ENCODE results near the gene MCC. TPM values are rescaled to one million over a fixed set of nuclear protein-coding genes. Genes with fewer than 3 reads are reported as not detected.

MCC gene
- total RNA-seq, 1 experiment from 2014 or later, result 7.1 TPM

- Histone ChIP-seq H3K27ac (ENCODE audit: low read length) (no peak overlapping the region), H3K79me2 (ENCODE audit: low read length) (no peaks in the 10 kb centered on the region), H3K4me1 (ENCODE audit: insufficient read depth, low read length) (no peaks in the 10 kb centered on the region), H3K9me2 (replicated peaks; ENCODE audit: low read length) (no peaks in the 10 kb centered on the region), H3K27me3 (ENCODE audit: low read length) (peaks cover 9% of the 10 kb centered on the region; the same call in 1 of the 2 replicates), H2AFZ (ENCODE audit: low read length) (no peak overlapping the region), H3K9me3 (ENCODE audit: low read length) (no peaks in the 10 kb centered on the region), H3K4me3 (ENCODE audit: low read length) (no peak overlapping the region), H4K20me1 (ENCODE audit: low read length) (no peaks in the 10 kb centered on the region), H3K9ac (ENCODE audit: low read length) (no peak overlapping the region), H3K4me2 (ENCODE audit: low read length) (no peak overlapping the region), H3F3A (ENCODE audit: low read length, unreplicated experiment) (no peaks in the 10 kb centered on the region), H3K36me3 (ENCODE audit: low read depth, low read length) (no peaks in the 10 kb centered on the region)
- TF ChIP-seq CTCF (conservative IDR thresholded peaks at IDR 0.05; ENCODE audit: low read depth, low read length) (no peak), EZH2phosphoT487 (IDR thresholded peaks at IDR 0.05; ENCODE audit: borderline replicate concordance, low read length) (no peak), EZH2 (IDR thresholded peaks at IDR 0.05; ENCODE audit: low read length, unreplicated experiment) (no peak)
- no TSS peak for BruUV-seq (replicated peaks)
- POLR2A ChIA-PET (ENCODE audit: unreplicated experiment), result no interaction called here
- CTCF ChIA-PET, result no interaction called here
- ATAC-seq (no peak), DNase-seq (no peak)
- intact Hi-C loops (cut with micrococcal nuclease), result loop anchor here (5.0 kb wide), 1 partner anchor 93 kb away; the partner anchor contains the start of gene MCC
Measured at GRCh38 chr5:113394658-113395057, 93.6 kb downstream of the MCC start.

- Histone ChIP-seq H3K9me3 (ENCODE audit: low read length) (no peaks in the 10 kb centered on the region), H2AFZ (ENCODE audit: low read length) (no peak overlapping the region), H3K9ac (ENCODE audit: low read length) (no peak overlapping the region), H3K36me3 (ENCODE audit: low read depth, low read length) (no peaks in the 10 kb centered on the region), H3K4me3 (ENCODE audit: low read length) (no peak overlapping the region), H3K27me3 (ENCODE audit: low read length) (peaks cover 9% of the 10 kb centered on the region; the same call in 1 of the 2 replicates), H3K27ac (ENCODE audit: low read length) (no peak overlapping the region), H3K79me2 (ENCODE audit: low read length) (no peaks in the 10 kb centered on the region), H3K9me2 (replicated peaks; ENCODE audit: low read length) (no peaks in the 10 kb centered on the region), H3F3A (ENCODE audit: low read length, unreplicated experiment) (no peaks in the 10 kb centered on the region), H4K20me1 (ENCODE audit: low read length) (no peaks in the 10 kb centered on the region), H3K4me2 (ENCODE audit: low read length) (no peak overlapping the region), H3K4me1 (ENCODE audit: insufficient read depth, low read length) (no peaks in the 10 kb centered on the region)
- TF ChIP-seq CTCF (conservative IDR thresholded peaks at IDR 0.05; ENCODE audit: low read depth, low read length) (no peak), EZH2phosphoT487 (IDR thresholded peaks at IDR 0.05; ENCODE audit: borderline replicate concordance, low read length) (no peak), EZH2 (IDR thresholded peaks at IDR 0.05; ENCODE audit: low read length, unreplicated experiment) (no peak)
- ChIA-PET POLR2A (ENCODE audit: unreplicated experiment) (no interaction called here), CTCF (interaction anchor here (0.6 kb wide), 1 partner anchor 56 kb away, joined by 10 read pairs; no protein-coding TSS in a partner anchor)
- DNase-seq, result no peak
- intact Hi-C loops (cut with micrococcal nuclease), result loop anchor here (5.0 kb wide), 1 partner anchor 97 kb away; the partner anchor contains the start of gene MCC
- no peak for ATAC-seq
- no TSS peak for BruUV-seq (replicated peaks)
Measured at GRCh38 chr5:113390224-113390623, 98.0 kb downstream of the MCC start.

GRCh38 chr5:113389116-113389515 is 99.1 kb downstream of the MCC start:
- no TSS peak for BruUV-seq (replicated peaks)

More at GRCh38 chr5:113389116-113389515, 99.1 kb downstream of the MCC start:
- H3K9ac ChIP-seq (ENCODE audit: low read length), result no peak overlapping the region
- H3K4me2 ChIP-seq (ENCODE audit: low read length), result no peak overlapping the region
- no peaks in the 10 kb centered on the region for H3K9me3 ChIP-seq (ENCODE audit: low read length)
- intact Hi-C loops (cut with micrococcal nuclease), result no loop called here
- no peak overlapping the region for H2AFZ ChIP-seq (ENCODE audit: low read length)
- ATAC-seq (no peak), DNase-seq (no peak)
- no peak overlapping the region for H3K27ac ChIP-seq (ENCODE audit: low read length)
- H3K4me3 ChIP-seq (ENCODE audit: low read length), result no peak overlapping the region
- no peaks in the 10 kb centered on the region for H4K20me1 ChIP-seq (ENCODE audit: low read length)
- H3K27me3 ChIP-seq (ENCODE audit: low read length), result peaks cover 9% of the 10 kb centered on the region; the same call in 1 of the 2 replicates
- ChIA-PET POLR2A (ENCODE audit: unreplicated experiment) (no interaction called here), CTCF (no interaction called here)
- H3F3A ChIP-seq (ENCODE audit: low read length, unreplicated experiment), result no peaks in the 10 kb centered on the region
- H3K9me2 ChIP-seq (replicated peaks; ENCODE audit: low read length), result no peaks in the 10 kb centered on the region
- no peaks in the 10 kb centered on the region for H3K4me1 ChIP-seq (ENCODE audit: insufficient read depth, low read length)
- TF ChIP-seq EZH2 (IDR thresholded peaks at IDR 0.05; ENCODE audit: low read length, unreplicated experiment) (no peak), CTCF (conservative IDR thresholded peaks at IDR 0.05; ENCODE audit: low read depth, low read length) (no peak), EZH2phosphoT487 (IDR thresholded peaks at IDR 0.05; ENCODE audit: borderline replicate concordance, low read length) (no peak)
- H3K79me2 ChIP-seq (ENCODE audit: low read length), result no peaks in the 10 kb centered on the region
- H3K36me3 ChIP-seq (ENCODE audit: low read depth, low read length), result no peaks in the 10 kb centered on the region

Measured in PC-3 (cell line).